ENCODE measurements around the gene FNDC11.
"Not testable (repeated sequence)": the region's sequence is repeated elsewhere in the genome, so short reads cannot be mapped to it uniquely, and the experiment has no call there.

Gene FNDC11

DNA sequence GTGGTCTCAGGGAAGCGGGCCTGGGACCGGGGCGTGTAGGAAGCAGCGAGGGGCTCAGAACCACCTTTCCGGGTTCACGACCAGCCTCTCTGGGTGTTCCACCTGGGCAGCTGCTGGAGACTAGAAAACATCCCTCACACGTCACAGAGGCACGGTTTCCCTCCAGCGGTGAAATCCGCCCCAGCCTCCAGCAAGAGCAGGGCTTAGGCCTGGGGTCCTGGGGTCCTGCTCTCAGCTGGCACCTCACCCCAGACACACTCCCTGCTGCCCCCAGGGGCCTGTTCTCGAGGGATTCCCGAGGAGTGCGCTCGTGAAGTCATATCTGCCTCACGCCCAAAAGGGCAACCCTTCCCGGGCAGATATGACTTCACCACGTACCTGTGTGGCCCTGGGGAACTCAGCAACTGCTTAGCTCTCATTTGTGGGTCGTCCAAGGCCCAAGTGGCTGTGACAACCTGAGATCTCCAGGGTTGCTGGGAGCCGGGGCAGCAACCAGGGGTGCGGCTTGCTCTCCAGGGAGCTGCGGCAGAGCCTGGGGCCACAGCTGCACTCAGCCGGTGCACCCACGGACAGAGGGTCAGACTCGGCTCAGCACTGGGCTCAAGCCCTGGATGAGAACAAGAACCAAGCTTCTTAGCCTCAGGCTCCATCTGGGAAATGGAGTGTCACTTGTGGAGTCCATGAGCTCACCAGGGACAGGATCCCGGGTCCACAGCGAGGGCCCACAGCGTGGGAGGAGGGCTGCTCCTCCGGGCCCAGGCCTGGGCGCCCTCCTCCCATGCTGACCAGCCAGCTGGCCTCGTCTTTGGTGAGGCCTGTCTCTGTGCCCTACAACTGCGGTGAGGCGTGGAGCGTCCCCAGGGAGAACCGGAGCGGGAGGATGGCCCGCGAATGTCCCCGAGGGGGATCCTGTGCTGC is 661 bp downstream of the FNDC11 start:
- DNase-seq, result no peak

GRCh38 chr20:63555661-63556381 is 1.9 kb downstream of the FNDC11 start:
- DNase-seq, result no peak

DNA sequence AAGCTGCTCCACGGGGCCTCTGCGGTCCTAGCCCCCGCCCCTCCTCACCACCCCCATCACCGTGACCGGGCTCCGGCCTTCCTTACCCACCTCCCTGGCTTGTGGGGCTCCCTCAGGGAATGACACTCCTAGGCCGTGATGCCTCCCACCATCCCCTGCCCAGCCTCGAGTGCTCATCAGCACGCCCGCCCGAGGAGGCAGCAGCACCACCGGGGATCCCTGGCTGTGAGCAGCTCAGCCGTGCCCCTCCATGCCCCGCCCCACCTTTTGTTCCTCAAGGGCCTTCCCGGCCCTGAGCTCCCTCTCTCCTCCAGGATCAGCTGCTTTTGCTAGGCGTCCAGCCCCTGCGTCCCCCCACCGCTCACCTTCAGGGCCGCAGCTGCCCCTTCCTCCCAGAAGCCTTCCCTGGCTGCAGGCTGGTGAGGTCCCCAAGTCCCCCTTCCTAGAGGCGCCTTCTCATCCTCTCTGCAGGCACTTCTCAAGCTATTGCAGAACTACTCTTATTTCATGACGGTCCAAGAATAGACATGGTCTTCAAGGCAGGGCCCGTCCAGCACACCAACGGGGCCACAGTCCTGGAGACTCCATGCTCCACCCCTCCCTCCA is 3.0 kb downstream of the FNDC11 start:
- no peak for DNase-seq

GRCh38 chr20:63557481-63557891 is 3.5 kb downstream of the FNDC11 start:
- no peak for DNase-seq

DNA sequence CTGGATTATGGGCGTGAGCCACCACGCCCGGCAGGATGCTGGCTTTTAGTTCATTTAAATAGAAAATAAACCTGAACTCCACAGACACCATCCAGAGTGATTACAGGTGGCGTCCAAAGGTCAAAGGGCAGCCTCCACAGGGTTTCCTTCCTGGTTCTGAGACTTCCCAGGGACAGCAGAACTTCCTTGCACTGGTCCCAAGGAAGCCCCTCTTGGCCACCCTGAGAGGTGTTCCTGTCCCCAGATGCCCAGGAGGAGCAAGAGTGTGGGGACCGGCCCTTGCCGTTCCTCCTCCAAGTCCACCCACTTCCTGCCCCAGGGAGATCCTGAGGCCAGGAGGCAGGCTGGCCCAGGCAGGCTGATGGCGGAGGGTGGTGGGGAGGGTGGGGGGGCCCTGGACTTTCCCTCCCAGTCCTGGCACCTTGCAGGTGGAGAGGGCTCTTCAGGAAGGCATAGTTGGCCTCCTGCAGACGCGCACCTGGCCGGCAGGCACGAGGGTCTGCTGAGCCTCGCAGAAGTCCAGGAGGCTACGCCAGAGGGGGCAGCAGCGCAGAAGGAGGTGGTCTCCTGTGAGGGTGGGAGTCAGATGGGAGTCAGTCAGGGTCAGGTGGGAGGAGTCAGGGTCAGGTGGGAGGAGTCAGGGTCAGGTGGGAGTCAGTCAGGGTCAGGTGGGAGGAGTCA is 5.0 kb downstream of the FNDC11 start:
- DNase-seq, result no peak

DNA sequence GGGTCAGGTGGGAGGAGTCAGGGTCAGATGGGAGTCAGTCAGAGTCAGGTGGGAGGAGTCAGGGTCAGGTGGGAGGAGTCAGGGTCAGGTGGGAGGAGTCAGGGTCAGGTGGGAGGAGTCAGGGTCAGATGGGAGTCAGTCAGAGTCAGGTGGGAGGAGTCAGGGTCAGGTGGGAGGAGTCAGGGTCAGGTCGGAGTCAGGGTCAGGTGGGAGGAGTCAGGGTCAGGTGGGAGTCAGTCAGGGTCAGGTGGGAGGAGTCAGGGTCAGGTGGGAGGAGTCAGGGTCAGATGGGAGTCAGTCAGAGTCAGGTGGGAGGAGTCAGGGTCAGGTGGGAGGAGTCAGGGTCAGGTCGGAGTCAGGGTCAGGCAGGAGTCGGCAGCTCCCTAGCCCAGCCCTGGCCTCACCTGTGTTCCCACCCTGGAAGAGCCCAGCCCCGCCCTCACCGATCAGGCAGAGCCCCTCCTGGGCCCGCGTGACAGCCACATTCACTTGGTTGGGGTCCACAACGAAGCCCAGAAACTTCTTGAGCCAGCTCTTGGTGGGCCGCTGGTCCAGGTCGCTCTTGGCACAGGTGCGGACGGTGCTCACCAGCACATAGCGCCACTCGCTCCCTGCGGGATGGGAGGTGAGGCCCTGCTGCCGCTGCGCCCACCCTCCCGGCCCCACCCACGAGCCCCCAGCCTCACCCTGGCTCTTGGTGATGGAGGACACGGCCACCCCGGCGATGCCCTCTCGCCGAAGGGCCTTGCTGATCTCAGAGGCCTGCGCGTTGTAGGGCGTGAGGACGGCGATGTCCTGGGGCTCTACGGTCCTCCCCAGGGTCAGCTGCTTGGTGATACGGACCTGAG is 5.8 kb downstream of the FNDC11 start:
- DNase-seq, result not testable (repeated sequence)

DNA sequence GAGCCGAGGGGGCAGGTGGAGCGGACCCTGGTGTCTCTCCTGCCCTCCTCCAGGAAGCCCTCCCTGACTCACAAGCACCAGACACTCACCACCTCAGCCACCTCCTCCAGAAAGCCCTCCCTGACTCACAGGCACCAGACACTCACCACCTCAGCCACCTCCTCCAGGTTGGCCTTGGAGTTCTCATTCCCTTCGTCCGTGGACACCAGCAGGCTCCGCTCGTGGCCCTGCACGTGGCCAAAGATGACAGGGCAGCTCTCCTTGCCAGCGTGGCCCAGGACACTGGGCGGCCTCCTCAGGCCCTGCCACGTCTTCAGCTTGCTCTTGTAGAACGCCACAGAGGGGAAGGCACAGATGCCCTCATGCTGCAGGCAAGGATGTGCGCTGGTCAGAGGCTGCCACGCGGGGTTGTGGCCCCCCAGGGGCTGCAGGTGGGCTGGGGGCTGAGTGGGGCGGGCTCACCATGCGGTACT is 6.4 kb downstream of the FNDC11 start:
- DNase-seq, result no peak

DNA sequence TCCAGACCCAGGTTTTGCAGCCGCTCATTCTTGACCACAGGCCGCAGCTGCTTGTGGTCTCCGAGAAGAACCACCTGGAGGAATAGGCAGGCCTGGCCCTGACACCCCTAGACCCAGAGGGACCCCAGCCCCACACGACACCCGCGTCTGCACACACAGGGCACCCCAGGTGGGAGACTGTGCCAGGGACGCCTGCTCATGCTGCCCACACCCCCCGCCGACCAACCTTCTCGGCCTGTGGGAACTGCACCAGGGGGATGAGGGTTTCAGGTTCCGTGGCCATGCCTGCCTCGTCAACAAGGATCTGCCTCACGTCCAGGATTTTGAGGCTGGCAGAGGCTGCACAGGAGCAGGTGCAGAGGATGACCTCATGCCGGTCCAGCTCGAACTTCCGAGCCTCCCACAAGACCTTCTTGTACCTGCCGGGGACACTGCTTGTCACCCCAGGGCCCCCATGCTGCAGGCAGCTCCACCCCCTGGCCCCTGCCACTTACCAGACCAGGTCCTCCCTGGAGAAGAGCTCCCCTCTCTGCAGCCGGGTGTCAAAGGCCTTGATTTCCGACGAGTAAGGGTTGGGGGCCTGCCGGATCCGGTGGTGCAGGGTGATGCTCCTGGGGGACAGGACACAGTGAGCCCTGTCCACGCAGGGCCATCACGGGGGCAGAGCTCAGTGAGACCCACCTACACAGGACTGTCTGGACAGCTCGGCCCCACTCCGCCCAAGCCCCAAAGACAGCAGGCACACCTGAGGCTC is 7.1 kb downstream of the FNDC11 start:
- no peak for DNase-seq

DNA sequence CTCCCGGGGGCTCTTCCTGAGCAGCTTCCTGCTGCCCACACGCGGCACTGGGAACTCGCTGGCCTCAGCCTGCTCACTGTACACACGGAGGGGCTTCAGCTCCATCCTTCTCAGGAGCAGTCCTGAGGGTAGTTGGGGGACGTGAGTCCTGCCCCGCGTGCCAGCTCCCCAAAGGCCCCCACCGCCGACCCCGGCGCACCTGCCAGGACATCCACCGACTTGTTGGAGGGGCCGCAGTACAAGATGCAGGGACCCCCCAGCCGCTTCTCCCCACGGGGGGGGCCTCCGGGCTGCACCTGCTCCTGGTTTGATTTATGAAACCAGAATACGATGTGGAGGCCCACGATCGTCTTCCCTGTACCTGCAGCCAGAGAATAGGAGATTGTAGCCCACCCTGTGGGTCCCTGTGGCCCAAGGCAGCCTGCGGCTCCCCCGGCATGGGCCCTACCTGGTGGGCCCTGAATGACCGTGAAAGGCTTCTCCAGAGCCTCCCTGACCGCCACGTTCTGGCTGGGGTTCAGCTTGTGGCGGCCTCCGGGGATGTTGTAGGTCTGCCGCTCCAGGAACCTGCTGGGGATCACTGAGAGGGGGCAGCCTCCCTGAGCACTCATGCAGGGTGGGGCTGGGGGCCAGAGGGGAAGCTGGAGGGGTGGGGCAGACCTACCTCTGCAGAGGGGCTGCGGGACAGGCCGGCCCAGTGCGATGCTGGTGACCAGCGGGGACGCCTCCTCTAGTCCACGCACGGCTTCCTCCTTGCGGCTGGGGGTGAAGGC is 7.9 kb downstream of the FNDC11 start:
- no peak for DNase-seq

DNA sequence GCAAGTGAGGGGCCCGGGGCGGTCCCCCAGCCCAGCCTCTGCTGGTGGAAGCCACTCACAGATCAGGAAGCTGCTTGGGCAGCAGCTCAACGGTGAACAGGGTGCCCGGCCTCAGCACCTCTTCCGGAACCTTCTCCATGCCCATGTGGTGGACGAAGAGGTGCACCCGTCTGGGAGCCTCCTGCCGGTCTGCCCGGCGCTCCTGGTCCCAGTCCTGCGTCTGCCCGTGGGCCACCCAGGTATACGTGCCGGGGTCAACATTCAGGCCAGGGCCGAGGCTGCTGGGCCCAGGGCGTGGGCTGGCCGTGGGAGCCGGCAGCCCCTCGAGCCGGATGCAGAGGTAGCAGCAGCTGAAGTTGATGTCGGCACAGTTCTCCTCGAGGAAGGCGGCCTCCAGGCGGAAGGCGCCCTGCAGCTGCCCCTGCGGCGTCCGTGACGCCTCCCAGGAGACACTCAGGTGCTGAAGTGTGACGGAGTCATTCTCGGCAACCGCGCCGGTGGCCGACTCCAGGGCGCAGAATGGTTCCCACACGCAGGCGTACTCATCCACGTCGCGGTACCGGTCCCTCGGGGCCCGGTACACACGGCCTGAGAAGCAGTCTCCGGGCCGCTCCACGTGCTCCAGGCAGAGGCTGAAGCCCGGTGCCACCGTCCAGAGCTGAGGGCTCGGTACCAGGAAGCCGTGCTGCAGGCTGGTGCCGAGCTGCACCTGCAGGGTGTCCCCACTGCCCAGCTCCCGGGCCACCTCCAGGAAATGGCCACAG is 8.7 kb downstream of the FNDC11 start:
- DNase-seq, result no peak

GRCh38 chr20:63563225-63563935 is 9.4 kb downstream of the FNDC11 start:
- no peak for DNase-seq

DNA sequence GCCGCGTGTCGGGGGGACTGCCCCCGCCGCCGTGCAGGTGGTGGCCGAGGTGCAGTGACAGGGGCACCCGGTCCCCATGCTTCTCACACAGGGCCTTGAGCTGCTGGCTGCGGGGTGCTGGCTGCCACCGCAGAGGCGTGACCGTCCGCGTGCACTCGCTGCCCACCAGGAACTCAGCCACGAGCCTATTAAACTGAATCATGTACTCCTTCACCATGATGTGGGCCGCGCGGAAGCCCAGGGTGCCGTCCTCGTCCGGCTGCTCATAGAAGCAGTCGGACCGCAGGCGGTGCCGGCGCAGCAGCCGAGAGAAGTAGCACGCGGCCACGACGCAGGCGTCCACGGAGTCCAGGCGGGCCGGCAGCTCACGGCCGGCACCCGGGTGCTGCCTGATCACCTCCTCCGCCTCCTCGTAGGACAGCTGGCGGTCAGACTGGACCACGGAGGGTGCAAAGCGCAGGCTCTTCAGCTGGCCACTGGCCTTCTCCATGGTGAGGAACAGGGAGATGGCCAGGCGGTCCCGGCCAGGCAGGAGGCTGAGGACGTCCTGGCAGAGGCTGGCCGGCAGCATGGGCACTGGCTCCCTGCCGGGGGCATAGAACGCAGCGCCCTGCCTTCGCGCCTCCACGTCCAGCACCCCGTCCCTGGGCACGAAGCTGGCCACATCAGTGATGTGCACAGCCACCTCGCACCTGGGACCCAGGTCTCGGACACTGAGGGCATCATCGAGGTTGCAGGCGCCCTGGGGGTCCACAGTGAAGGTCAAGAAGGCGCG is 10.3 kb downstream of the FNDC11 start:
- no peak for DNase-seq

- no peak for DNase-seq
Observed at GRCh38 chr20:63565021-63565698, 11.2 kb downstream of the FNDC11 start.

- DNase-seq, result no peak
Observed at GRCh38 chr20:63565699-63566335, 11.9 kb downstream of the FNDC11 start.

DNA sequence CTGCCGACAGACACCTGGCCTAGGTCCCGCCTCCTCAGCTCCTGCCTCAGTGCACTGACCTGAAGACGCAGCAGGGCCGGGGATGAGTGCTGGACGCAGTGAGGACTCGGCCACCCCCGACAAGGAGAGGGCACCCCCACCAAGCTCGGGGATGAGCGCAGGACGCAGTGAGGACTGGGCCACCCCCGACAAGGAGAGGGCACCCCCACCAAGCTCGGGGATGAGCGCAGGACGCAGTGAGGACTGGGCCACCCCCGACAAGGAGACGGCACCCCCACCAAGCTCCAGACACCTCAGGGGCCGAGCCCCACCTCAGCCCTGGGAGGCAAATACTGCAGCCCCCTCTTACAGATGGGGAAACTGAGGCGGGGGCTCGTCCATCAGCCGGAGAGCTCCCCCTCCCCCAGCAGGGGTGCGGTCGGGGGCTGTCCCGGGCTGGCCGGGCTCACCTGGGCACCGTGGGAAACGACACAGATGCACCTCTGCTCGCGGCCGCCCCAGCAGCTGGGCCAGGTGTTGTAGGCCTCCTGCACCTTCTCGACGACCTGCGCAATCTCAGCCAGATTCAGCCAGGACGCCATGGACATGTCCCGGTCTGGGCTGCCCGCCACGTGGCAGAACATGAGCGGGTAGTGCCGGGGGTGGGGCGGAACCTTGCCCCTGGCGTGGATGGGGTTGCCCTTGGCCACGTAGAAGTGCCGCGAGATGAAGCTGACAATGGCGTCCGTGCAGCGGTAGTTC is 12.6 kb downstream of the FNDC11 start:
- DNase-seq, result no peak

DNA sequence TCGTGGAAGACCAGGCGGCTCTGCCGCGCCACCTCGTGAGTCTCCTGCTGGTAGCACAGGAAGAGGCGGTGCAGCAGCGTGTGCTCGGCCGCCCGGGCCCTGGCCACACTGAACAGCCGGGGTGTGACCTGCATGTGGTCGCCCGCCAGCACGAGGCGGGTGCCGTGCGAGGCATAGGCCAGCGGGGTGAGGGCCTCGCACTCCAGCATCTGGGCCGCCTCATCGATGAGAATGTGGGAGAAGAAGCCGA is 13.1 kb downstream of the FNDC11 start:
- DNase-seq, result no peak
